GM12878 (cell line): ENCODE data around the gene ITM2A. TPM values are rescaled to one million over a fixed set of nuclear protein-coding genes. Genes with fewer than 3 reads are reported as not detected.

Experiments used
- ATAC-seq: fragments of 200-7000 bp; cut with Tn5 transposase; 3 replicates; pipeline ENCODE4 v1.9.1; 2020; ENCODE audit warnings: mild to moderate bottlenecking, moderate library complexity
- BruUV-seq: library from RNA; stranded (reverse); fragments of 400-500 nt; replicated peaks from 2 replicates; lab custom pipeline; 2021; lab: Mats Ljungman, UMichigan
- CTCF ChIA-PET: fragments of 300-600 bp; sonication (Branson Sonifier 250); formaldehyde crosslinking; extraction: SDS; loops from one replicate; lab custom pipeline; 2021; ENCODE audit warnings: inconsistent platforms; lab: Yijun Ruan, JAX
- POLR2A ChIA-PET: fragments of 350-600 bp; formaldehyde crosslinking; extraction: SDS; loops from one replicate; lab custom pipeline; 2021; ENCODE audit warnings: inconsistent platforms; lab: Charles Lee
- RAD21 ChIA-PET: fragments of 300-600 bp; sonication (Branson Sonifier 250); formaldehyde crosslinking; loops from one replicate; lab custom pipeline; 2023; ENCODE audit warnings: antibody characterized with exemption; ENCODE audit not compliant: unreplicated experiment; lab: Charles Lee
- SMC1A ChIA-PET: fragments of 300-600 bp; sonication (Branson Sonifier 250); formaldehyde crosslinking; loops from one replicate; lab custom pipeline; 2023; ENCODE audit not compliant: unreplicated experiment, uncharacterized antibody; lab: Charles Lee
- DNase-seq: peaks from one replicate; pipeline ENCODE4 v3.0.0-alpha.2; 2011; ENCODE audit warnings: low read depth, low spot score
- FAIRE-seq: peaks from 3 replicates; lab custom pipeline; 2011; peaks lifted over from hg19 to GRCh38; lab: Jason Lieb, UNC
- H2AFZ ChIP-seq: 2 replicates; pipeline ENCODE4 v1.6.0; 2011; ENCODE audit warnings: low read depth, low read length, control low read depth; ENCODE audit not compliant: control insufficient read depth
- H3K27ac ChIP-seq: 2 replicates; pipeline ENCODE4 v1.5.1; 2011; ENCODE audit warnings: control low read depth; ENCODE audit not compliant: control insufficient read depth, insufficient read depth
- H3K27me3 ChIP-seq, 2 experiments: replicated peaks in 1 of 2; 2 replicates each; pipeline versions ENCODE4 v1.6.0 to v1.6.1; 2011; ENCODE audit warnings: low read length in 1 of 2; ENCODE audit not compliant: control insufficient read depth in 2 of 2, insufficient read depth in 2 of 2
- H3K36me3 ChIP-seq, 2 experiments: 2 replicates each; pipeline ENCODE4 v1.5.1; 2011; ENCODE audit warnings: low read length in 1 of 2; ENCODE audit not compliant: control insufficient read depth in 2 of 2, insufficient read depth in 2 of 2
- H3K4me1 ChIP-seq: 2 replicates; pipeline ENCODE4 v1.6.1; 2011; ENCODE audit warnings: mild to moderate bottlenecking, low read length, moderate library complexity, mixed read lengths; ENCODE audit not compliant: control insufficient read depth, insufficient read depth
- H3K4me2 ChIP-seq: 2 replicates; pipeline ENCODE4 v1.6.0; 2011; ENCODE audit warnings: control low read depth; ENCODE audit not compliant: control insufficient read depth, insufficient read depth
- H3K4me3 ChIP-seq: fragments of 200-600 bp; sonication (generic); 2 replicates; pipeline ENCODE4 v1.5.1; 2016
- H3K79me2 ChIP-seq: 2 replicates; pipeline ENCODE4 v1.6.0; 2011; ENCODE audit warnings: low read length; ENCODE audit not compliant: control insufficient read depth, insufficient read depth
- H3K9ac ChIP-seq: 2 replicates; pipeline ENCODE4 v1.8.0; 2011; ENCODE audit warnings: low read length, control low read depth, mixed read lengths; ENCODE audit not compliant: control insufficient read depth, insufficient read depth
- H3K9me3 ChIP-seq: replicated peaks from 3 replicates; pipeline ENCODE4 v1.5.1; 2011; ENCODE audit warnings: mild to moderate bottlenecking, low read length; ENCODE audit not compliant: control insufficient read depth, insufficient read depth
- H4K20me1 ChIP-seq: 2 replicates; pipeline ENCODE4 v1.6.0; 2011; ENCODE audit not compliant: control insufficient read depth, insufficient read depth
- CREM ChIP-seq: IDR thresholded peaks from 2 replicates; pipeline ENCODE4 v1.6.1; 2014; ENCODE audit warnings: antibody characterized with exemption, low read depth
- EED ChIP-seq: sonication (generic); IDR thresholded peaks from 2 replicates; pipeline ENCODE4 v1.6.1; 2016; ENCODE audit warnings: antibody characterized with exemption, low read depth
- ESRRA ChIP-seq: IDR thresholded peaks from 2 replicates; pipeline ENCODE4 v1.6.1; 2012; ENCODE audit warnings: mild to moderate bottlenecking, low read length, improper control_type of control experiment
- HCFC1 ChIP-seq: fragments of 150-350 bp; IDR thresholded peaks from 2 replicates; pipeline ENCODE4 v1.6.1; 2014; ENCODE audit warnings: low read length
- IRF4 ChIP-seq: IDR thresholded peaks from 2 replicates; pipeline ENCODE4 v1.6.1; 2011; ENCODE audit warnings: low read depth, low read length
- KAT2A ChIP-seq: conservative IDR thresholded peaks from 2 replicates; pipeline ENCODE4 v1.6.1; 2011; ENCODE audit warnings: low read depth, low read length; ENCODE audit not compliant: control insufficient read depth
- MEF2B ChIP-seq: fragments of 450-650 bp; IDR thresholded peaks from 2 replicates; pipeline ENCODE4 v1.6.1; 2018; ENCODE audit warnings: mild to moderate bottlenecking, moderate library complexity; ENCODE audit not compliant: partially characterized antibody, poor library complexity, severe bottlenecking
- NR2C1 ChIP-seq: fragments of 450-650 bp; IDR thresholded peaks from 2 replicates; pipeline ENCODE4 v1.6.1; 2017; ENCODE audit warnings: antibody characterized with exemption, mild to moderate bottlenecking, moderate library complexity
- NRF1 ChIP-seq: conservative IDR thresholded peaks from 2 replicates; pipeline ENCODE4 v1.6.1; 2011; ENCODE audit warnings: mild to moderate bottlenecking, low read depth, low read length, improper control_type of control experiment
- PML ChIP-seq: IDR thresholded peaks from 2 replicates; pipeline ENCODE4 v1.6.1; 2012; ENCODE audit warnings: low read length, inconsistent platforms
- POLR2AphosphoS5 ChIP-seq: IDR thresholded peaks from 2 replicates; pipeline ENCODE4 v1.6.1; 2011; ENCODE audit warnings: mild to moderate bottlenecking, low read length, inconsistent platforms
- POU2F2 ChIP-seq: IDR thresholded peaks from 3 replicates; pipeline ENCODE4 v1.6.1; 2011; ENCODE audit warnings: low read depth, mild to moderate bottlenecking, low read length, borderline replicate concordance
- RFX5 ChIP-seq: IDR thresholded peaks from 2 replicates; pipeline ENCODE4 v1.6.1; 2011; ENCODE audit warnings: low read depth, low read length, improper control_type of control experiment
- SIN3A ChIP-seq: IDR thresholded peaks from 2 replicates; pipeline ENCODE4 v1.6.1; 2012; ENCODE audit warnings: low read depth, low read length, improper control_type of control experiment
- SMAD1 ChIP-seq: fragments of 450-650 bp; IDR thresholded peaks from 2 replicates; pipeline ENCODE4 v1.6.1; 2018; ENCODE audit warnings: mild to moderate bottlenecking, low read depth; ENCODE audit not compliant: partially characterized antibody
- SPI1 ChIP-seq: IDR thresholded peaks from 2 replicates; pipeline ENCODE4 v1.6.1; 2011; ENCODE audit warnings: low read depth, mild to moderate bottlenecking, low read length, moderate library complexity, borderline replicate concordance; ENCODE audit not compliant: insufficient read depth
- WGBS: methylation state at CpG from one replicate; pipeline ENCODE4 v1.1.6; 2016; ENCODE audit warnings: low lambda C conversion rate; ENCODE audit not compliant: insufficient replicate concordance, insufficient coverage; ENCODE audit errors: missing lambda C conversion rate; 5-methylcytosine and 5-hydroxymethylcytosine counted together
- in situ Hi-C: fragments of 300-500 bp; cut with MboI; formaldehyde crosslinking; loops from 9 replicates; pipeline ENCODE4 v1.14.3; 2018; ENCODE audit warnings: mixed read lengths
- intact Hi-C: fragments of 100-400 bp; cut with micrococcal nuclease; formaldehyde crosslinking; loops from one replicate; pipeline ENCODE4 v1.14.2; 2022; ENCODE audit not compliant: unreplicated experiment
- polyA plus RNA-seq, 11 experiments: library from polyadenylated mRNA; depleted of rRNA in 4 of 11; unstranded in 6 of 11; stranded (reverse) in 5 of 11; fragments of >200 nt; fragmentation: Nextera tagmentation in 4 of 11; fragmentation: Illumina TruSeq in 1 of 11; extraction: Ambion mirVana in 4 of 11; extraction: Trizol in 1 of 11; gene quantifications; 1 replicate in 1 of 11; 2 replicates in 10 of 11; pipeline versions ENCODE4 v1.2.1 to v1.2.3, GENCODE V29; 2011 to 2016; ENCODE audit warnings: inconsistent platforms in 2 of 11, missing spikeins in 2 of 11, low read depth in 1 of 11
- total RNA-seq, 4 experiments: library from RNA; depleted of rRNA in 3 of 4; stranded (reverse); fragments of >200 nt in 3 of 4; fragmentation: Illumina TruSeq in 1 of 4; extraction: Trizol in 1 of 4; gene quantifications; 2 replicates each; pipeline versions ENCODE4 v1.2.1 to v1.2.3, GENCODE V29; 2013 to 2021
- TF ChIP-seq, protein P1 (sequence below): fragments of 450-650 bp; IDR thresholded peaks from 2 replicates; pipeline ENCODE4 v1.6.1; 2014; ENCODE audit warnings: mild to moderate bottlenecking
- TF ChIP-seq, protein P2 (sequence below): IDR thresholded peaks from 2 replicates; pipeline ENCODE4 v1.6.1; 2012; ENCODE audit warnings: mild to moderate bottlenecking, low read depth, low read length
- TF ChIP-seq, protein P3 (sequence below): fragments of 450-650 bp; IDR thresholded peaks from 2 replicates; pipeline ENCODE4 v1.6.1; 2017; ENCODE audit warnings: antibody characterized with exemption, mild to moderate bottlenecking, moderate library complexity

Gene ITM2A
- total and polyA plus RNA-seq, 10 of the 15 experiments (the other 5 are each of a cell fraction or from before 2014, with no cell fraction given), result 29.6 to 202 (median 44.9) TPM

DNA sequence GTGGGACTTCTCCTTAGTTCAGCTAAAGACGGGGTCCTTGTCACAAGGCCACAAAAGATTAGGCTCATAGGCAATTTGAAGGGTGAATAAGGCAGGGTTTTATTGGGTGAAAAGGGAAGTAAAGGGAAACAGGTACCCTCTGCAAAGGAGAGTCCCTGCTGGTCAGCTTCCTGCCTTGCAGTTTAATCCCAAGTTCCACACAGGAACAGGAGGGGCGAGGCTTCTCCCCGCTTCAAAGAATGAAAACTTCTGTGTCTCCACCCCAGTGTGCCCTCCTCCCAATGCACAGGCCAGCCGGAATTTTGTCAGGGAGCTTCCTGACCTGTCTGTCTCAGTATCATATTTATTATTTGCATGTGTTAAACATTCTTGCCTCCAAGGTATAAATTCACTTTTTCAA is 37.1 kb downstream of the ITM2A start:
- Histone ChIP-seq H3K27me3 (no peaks in the 10 kb centered on the region), H3K79me2 (no peaks in the 10 kb centered on the region), H3K36me3 (no peaks in the 10 kb centered on the region), H3K4me2 (no peak overlapping the region), H3K9me3 (no peaks in the 10 kb centered on the region), H2AFZ (no peak overlapping the region), H3K4me1 (no peaks in the 10 kb centered on the region), H3K27ac (no peak overlapping the region), H3K9ac (no peak overlapping the region), H3K4me3 (no peak overlapping the region), H4K20me1 (no peaks in the 10 kb centered on the region)
- intact Hi-C loops (no loop called here), in situ Hi-C loops (no loop called here)
- no TSS peak for BruUV-seq
- ChIA-PET CTCF (no interaction called here), SMC1A (interaction anchor here (1.5 kb wide), 1 partner anchor 28 kb away, joined by 5 read pairs; no protein-coding TSS in a partner anchor), RAD21 (no interaction called here), POLR2A (no interaction called here)
- 13% methylated on average over 4 of the region's 4 CpGs for WGBS
- ATAC-seq (no peak), FAIRE-seq (no peak), DNase-seq (no peak)
- no peak for TF ChIP-seq RFX5
- TF ChIP-seq CREM, result no peak
- no peak for TF ChIP-seq HCFC1
- no peak for TF ChIP-seq KAT2A
- TF ChIP-seq, protein P1, sequence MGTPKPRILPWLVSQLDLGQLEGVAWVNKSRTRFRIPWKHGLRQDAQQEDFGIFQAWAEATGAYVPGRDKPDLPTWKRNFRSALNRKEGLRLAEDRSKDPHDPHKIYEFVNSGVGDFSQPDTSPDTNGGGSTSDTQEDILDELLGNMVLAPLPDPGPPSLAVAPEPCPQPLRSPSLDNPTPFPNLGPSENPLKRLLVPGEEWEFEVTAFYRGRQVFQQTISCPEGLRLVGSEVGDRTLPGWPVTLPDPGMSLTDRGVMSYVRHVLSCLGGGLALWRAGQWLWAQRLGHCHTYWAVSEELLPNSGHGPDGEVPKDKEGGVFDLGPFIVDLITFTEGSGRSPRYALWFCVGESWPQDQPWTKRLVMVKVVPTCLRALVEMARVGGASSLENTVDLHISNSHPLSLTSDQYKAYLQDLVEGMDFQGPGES, result no peak
- no peak for TF ChIP-seq SPI1
- no peak for TF ChIP-seq NR2C1
- no peak for TF ChIP-seq POLR2AphosphoS5
- no peak for TF ChIP-seq IRF4
- TF ChIP-seq SMAD1, result no peak
- no peak for TF ChIP-seq POU2F2
- no peak for TF ChIP-seq PML
- TF ChIP-seq, protein P2, sequence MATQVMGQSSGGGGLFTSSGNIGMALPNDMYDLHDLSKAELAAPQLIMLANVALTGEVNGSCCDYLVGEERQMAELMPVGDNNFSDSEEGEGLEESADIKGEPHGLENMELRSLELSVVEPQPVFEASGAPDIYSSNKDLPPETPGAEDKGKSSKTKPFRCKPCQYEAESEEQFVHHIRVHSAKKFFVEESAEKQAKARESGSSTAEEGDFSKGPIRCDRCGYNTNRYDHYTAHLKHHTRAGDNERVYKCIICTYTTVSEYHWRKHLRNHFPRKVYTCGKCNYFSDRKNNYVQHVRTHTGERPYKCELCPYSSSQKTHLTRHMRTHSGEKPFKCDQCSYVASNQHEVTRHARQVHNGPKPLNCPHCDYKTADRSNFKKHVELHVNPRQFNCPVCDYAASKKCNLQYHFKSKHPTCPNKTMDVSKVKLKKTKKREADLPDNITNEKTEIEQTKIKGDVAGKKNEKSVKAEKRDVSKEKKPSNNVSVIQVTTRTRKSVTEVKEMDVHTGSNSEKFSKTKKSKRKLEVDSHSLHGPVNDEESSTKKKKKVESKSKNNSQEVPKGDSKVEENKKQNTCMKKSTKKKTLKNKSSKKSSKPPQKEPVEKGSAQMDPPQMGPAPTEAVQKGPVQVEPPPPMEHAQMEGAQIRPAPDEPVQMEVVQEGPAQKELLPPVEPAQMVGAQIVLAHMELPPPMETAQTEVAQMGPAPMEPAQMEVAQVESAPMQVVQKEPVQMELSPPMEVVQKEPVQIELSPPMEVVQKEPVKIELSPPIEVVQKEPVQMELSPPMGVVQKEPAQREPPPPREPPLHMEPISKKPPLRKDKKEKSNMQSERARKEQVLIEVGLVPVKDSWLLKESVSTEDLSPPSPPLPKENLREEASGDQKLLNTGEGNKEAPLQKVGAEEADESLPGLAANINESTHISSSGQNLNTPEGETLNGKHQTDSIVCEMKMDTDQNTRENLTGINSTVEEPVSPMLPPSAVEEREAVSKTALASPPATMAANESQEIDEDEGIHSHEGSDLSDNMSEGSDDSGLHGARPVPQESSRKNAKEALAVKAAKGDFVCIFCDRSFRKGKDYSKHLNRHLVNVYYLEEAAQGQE, result no peak
- TF ChIP-seq, protein P3, sequence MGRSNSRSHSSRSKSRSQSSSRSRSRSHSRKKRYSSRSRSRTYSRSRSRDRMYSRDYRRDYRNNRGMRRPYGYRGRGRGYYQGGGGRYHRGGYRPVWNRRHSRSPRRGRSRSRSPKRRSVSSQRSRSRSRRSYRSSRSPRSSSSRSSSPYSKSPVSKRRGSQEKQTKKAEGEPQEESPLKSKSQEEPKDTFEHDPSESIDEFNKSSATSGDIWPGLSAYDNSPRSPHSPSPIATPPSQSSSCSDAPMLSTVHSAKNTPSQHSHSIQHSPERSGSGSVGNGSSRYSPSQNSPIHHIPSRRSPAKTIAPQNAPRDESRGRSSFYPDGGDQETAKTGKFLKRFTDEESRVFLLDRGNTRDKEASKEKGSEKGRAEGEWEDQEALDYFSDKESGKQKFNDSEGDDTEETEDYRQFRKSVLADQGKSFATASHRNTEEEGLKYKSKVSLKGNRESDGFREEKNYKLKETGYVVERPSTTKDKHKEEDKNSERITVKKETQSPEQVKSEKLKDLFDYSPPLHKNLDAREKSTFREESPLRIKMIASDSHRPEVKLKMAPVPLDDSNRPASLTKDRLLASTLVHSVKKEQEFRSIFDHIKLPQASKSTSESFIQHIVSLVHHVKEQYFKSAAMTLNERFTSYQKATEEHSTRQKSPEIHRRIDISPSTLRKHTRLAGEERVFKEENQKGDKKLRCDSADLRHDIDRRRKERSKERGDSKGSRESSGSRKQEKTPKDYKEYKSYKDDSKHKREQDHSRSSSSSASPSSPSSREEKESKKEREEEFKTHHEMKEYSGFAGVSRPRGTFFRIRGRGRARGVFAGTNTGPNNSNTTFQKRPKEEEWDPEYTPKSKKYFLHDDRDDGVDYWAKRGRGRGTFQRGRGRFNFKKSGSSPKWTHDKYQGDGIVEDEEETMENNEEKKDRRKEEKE, result no peak
- no peak for TF ChIP-seq MEF2B
- TF ChIP-seq ESRRA, result no peak
- TF ChIP-seq SIN3A, result no peak
- no peak for TF ChIP-seq EED
- TF ChIP-seq NRF1, result no peak
